ENCODE results near the gene PIK3R5.

PIK3R5 gene

DNA sequence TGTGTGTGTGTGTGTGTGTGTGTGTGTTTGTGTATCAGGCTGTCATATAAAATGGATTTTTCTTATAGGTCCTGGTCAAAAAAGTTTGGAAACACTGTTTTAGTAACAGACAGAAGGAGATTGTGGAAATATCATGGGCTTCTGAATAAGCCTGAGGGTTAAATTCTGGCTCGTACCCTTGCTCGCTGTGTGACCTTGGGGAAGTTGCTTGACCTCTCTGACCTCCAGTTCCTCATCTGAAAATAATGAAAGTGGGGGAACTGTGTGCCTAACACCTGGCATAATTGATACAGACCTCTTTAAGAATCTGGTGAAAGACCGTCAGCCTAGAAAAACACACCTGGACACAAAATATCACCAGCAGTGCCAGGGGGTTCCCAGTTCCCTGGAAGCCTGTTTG, 72.4 kb downstream of the PIK3R5 start:
- Histone ChIP-seq H3K4me3 (ENCODE audit: low read depth in 1 of 2, low read length in 2 of 2) (no peak overlapping the region), H3K27ac (ENCODE audit: low read length) (no peak overlapping the region), H4K20me1 (ENCODE audit: insufficient read depth, low read length) (no peaks in the 10 kb centered on the region; the same call in 1 of the 2 replicates), H3K36me3 (ENCODE audit: insufficient read depth, low read length) (peaks cover 81% of the 10 kb centered on the region), H3K79me2 (ENCODE audit: insufficient read depth, low read length) (peaks cover 2% of the 10 kb centered on the region; the same call in 1 of the 2 replicates), H3K4me1 (ENCODE audit: insufficient read depth, low read length) (peaks cover 22% of the 10 kb centered on the region), H3K4me2 (ENCODE audit: insufficient read depth, low read length) (no peak overlapping the region), H2AFZ (ENCODE audit: low read depth, low read length) (no peak overlapping the region), H3K27me3 (ENCODE audit: insufficient read depth, low read length, poor library complexity) (no peaks in the 10 kb centered on the region), H3K9me3 (ENCODE audit: insufficient read depth, low read length, severe bottlenecking) (no peaks in the 10 kb centered on the region), H3K9ac (ENCODE audit: low read depth, low read length) (no peak overlapping the region)
- TF ChIP-seq, protein P1, sequence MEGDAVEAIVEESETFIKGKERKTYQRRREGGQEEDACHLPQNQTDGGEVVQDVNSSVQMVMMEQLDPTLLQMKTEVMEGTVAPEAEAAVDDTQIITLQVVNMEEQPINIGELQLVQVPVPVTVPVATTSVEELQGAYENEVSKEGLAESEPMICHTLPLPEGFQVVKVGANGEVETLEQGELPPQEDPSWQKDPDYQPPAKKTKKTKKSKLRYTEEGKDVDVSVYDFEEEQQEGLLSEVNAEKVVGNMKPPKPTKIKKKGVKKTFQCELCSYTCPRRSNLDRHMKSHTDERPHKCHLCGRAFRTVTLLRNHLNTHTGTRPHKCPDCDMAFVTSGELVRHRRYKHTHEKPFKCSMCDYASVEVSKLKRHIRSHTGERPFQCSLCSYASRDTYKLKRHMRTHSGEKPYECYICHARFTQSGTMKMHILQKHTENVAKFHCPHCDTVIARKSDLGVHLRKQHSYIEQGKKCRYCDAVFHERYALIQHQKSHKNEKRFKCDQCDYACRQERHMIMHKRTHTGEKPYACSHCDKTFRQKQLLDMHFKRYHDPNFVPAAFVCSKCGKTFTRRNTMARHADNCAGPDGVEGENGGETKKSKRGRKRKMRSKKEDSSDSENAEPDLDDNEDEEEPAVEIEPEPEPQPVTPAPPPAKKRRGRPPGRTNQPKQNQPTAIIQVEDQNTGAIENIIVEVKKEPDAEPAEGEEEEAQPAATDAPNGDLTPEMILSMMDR (IDR thresholded peaks at IDR 0.05; ENCODE audit: borderline replicate concordance, extremely low read depth, low read length, poor library complexity, severe bottlenecking): no peak
- TF ChIP-seq EZH2 (IDR thresholded peaks at IDR 0.05; ENCODE audit: borderline replicate concordance, low read depth, low read length, severe bottlenecking): no peak
- DNase-seq (no peak), ATAC-seq (ENCODE audit: insufficient read depth, low read depth) (no peak)

DNA sequence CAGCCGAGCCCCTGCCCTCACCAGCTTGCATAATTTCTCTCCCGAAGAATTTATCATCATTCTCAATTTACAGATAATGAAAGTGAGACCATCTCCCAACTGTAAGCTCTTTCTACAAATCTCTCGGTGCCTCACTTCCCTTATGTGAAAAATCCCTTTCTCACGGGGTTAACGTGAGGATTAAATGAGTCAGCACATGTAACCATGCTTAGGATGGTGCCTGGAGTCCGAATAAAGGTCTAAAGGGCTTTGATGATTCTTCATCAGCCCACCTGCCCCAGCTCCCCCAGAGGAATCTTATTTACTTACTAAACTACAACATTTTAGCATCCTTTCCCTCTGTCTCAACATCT, 73.2 kb downstream of the PIK3R5 start:
- Histone ChIP-seq H3K9ac (ENCODE audit: low read depth, low read length) (no peak overlapping the region), H3K27ac (ENCODE audit: low read length) (peak overlapping the region; percentile 34; the same call in 1 of the 2 replicates), H3K79me2 (ENCODE audit: insufficient read depth, low read length) (no peaks in the 10 kb centered on the region), H4K20me1 (ENCODE audit: insufficient read depth, low read length) (no peaks in the 10 kb centered on the region), H3K27me3 (ENCODE audit: insufficient read depth, low read length, poor library complexity) (no peaks in the 10 kb centered on the region), H3K4me3 (ENCODE audit: low read depth in 1 of 2, low read length in 2 of 2) (no peak overlapping the region), H3K9me3 (ENCODE audit: insufficient read depth, low read length, severe bottlenecking) (no peaks in the 10 kb centered on the region), H3K4me1 (ENCODE audit: insufficient read depth, low read length) (peaks cover 14% of the 10 kb centered on the region), H2AFZ (ENCODE audit: low read depth, low read length) (no peak overlapping the region), H3K36me3 (ENCODE audit: insufficient read depth, low read length) (peaks cover 79% of the 10 kb centered on the region), H3K4me2 (ENCODE audit: insufficient read depth, low read length) (no peak overlapping the region)
- ATAC-seq (ENCODE audit: insufficient read depth, low read depth) (no peak), DNase-seq (no peak)
- TF ChIP-seq, protein P1 (IDR thresholded peaks at IDR 0.05; ENCODE audit: borderline replicate concordance, extremely low read depth, low read length, poor library complexity, severe bottlenecking): no peak
- TF ChIP-seq EZH2 (IDR thresholded peaks at IDR 0.05; ENCODE audit: borderline replicate concordance, low read depth, low read length, severe bottlenecking): no peak

DNA sequence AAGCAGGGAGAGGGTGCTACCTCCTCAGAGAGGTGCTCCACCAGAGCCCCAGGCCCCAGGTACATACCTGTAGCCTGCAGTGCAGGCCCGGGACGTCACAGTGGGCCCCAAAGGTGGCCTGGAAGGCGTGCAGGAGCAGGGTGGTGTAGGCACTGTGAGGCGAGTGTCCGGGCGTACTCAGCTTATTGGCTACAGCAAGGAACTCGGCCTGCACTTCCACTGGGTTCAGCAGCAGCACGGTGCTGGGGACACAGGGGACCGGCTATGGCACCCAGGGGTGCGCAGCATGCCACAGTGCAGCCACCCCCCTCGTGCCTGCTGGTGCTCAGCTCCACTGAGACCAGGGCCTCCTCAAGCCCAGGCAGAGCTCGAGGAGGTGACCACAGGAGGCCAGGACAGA, 74.8 kb downstream of the PIK3R5 start:
- no peak for DNase-seq

More for the DNA sequence above, 74.8 kb downstream of the PIK3R5 start:
- Histone ChIP-seq H3K36me3 (ENCODE audit: insufficient read depth, low read length) (peaks cover 79% of the 10 kb centered on the region), H3K9ac (ENCODE audit: low read depth, low read length) (no peak overlapping the region), H3K4me1 (ENCODE audit: insufficient read depth, low read length) (peaks cover 11% of the 10 kb centered on the region), H2AFZ (ENCODE audit: low read depth, low read length) (no peak overlapping the region), H4K20me1 (ENCODE audit: insufficient read depth, low read length) (no peaks in the 10 kb centered on the region), H3K27me3 (ENCODE audit: insufficient read depth, low read length, poor library complexity) (no peaks in the 10 kb centered on the region), H3K4me3 (ENCODE audit: low read depth in 1 of 2, low read length in 2 of 2) (no peak overlapping the region), H3K79me2 (ENCODE audit: insufficient read depth, low read length) (no peaks in the 10 kb centered on the region), H3K27ac (ENCODE audit: low read length) (peak overlapping the region; percentile 34; the same call in 1 of the 2 replicates), H3K4me2 (ENCODE audit: insufficient read depth, low read length) (no peak overlapping the region), H3K9me3 (ENCODE audit: insufficient read depth, low read length, severe bottlenecking) (no peaks in the 10 kb centered on the region)
- TF ChIP-seq EZH2 (IDR thresholded peaks at IDR 0.05; ENCODE audit: borderline replicate concordance, low read depth, low read length, severe bottlenecking): no peak
- TF ChIP-seq, protein P1 (IDR thresholded peaks at IDR 0.05; ENCODE audit: borderline replicate concordance, extremely low read depth, low read length, poor library complexity, severe bottlenecking): no peak
- no peak for ATAC-seq (ENCODE audit: insufficient read depth, low read depth)

All from DND-41 (cell line).